Measurements from ENCODE around the gene RNU6-1.

The RNU6-1 gene

DNA sequence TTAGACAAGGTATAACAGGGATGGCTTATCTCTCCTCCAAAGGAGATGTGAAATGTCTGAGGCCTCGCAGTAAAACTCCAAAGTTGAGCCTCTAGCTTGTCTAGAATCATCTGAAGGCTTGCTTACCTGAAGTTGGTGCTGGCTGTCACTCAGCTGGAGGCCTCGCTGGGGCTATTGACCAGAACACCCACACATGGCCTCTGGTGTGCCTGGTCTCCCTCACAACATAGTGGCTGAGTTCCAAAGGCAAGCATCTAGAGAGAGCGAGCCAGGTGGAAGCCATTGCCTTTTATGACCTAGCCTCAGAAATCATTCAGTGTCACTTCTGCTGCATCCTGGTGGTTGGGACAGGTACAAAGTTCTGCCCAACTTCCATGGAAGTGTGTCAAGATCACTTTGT is 17.4 kb upstream of the RNU6-1 start:
- no peak for DNase-seq (ENCODE audit: low spot score)

DNA sequence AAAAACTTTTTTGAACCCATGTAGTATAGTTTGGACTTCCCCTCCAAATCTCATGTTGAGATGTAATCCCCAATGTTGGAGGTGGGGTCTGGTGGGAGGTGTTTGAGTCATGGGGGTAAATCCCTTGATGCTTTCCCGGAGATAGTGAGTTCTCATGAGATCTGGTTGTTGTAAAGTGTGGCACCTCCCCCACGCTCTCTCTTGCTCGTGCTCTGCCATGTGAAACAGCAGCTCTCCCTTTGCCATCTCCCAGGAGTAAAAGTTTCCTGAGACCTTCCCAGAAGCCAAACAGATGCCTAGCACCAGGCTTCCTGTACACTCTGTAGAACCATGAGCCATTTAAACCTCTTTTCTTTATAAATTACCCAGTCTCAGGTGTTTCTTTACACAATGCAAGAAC is 16.0 kb upstream of the RNU6-1 start:
- no peak for DNase-seq (ENCODE audit: low spot score)

DNA sequence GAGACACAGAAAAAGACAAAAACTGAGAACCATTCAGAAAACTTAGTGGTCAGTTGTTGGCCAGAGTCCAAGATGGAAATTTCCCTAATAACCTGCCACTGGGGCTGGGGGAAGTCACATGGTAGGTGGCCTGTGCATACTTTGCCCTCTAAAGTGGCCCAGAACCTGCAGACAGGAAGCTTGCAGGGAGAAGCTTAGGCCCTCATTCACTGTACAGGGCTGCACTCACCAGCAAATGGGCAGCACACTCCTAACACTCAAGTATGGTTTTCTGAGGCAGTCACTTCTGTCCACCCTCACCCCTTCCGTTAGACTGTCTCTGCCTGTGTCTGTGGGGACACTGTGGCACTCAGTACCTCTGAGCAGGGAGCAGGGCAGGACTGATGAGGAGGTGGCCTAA is 14.5 kb upstream of the RNU6-1 start:
- DNase-seq (ENCODE audit: low spot score): no peak

- no peak for DNase-seq (ENCODE audit: low spot score)
Measured at GRCh38 chr15:67853454-67853853, 13.6 kb upstream of the RNU6-1 start.

DNA sequence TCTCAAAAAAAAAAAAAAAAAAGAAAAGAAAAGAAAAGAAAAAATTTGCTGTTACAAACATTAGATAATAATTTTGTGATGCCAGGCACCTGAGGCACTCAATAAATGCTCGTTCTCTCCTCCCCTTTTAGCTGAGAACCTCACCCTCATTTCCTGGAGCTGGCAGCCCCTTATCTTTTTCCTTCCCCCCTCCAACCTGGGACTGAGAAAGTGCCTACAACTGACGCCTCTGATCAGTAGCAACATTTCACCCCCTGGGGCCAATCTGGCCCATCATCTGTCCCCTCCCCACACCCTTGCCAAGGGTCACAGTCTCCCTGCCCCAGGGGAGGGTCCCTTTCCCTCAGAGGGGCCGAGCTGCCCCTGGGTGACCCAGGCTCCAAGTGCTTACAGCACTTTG is 12.6 kb upstream of the RNU6-1 start:
- DNase-seq (ENCODE audit: low spot score): no peak

- no peak for DNase-seq (ENCODE audit: low spot score)
Measured at GRCh38 chr15:67850994-67851571, 11.2 kb upstream of the RNU6-1 start.

DNA sequence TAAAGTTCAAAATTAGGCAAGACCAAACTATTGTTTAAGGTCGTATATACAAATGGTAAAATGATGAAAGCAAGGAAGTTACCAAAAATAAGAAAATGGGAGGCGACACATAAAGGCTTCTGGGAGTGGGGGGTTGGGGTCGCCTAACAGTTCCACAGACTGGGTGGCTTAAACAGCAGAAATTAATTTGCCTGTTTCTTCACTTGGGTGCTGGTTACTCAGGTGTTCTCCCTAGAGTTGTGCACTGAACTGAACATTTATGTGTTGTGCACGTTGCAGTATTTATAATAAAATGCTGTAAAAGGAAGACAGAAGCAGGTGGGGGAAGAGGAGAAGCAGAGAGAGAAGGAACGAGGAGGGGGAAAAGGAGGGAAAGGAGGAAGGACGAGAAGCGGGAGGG is 10.5 kb upstream of the RNU6-1 start:
- DNase-seq (ENCODE audit: low spot score): no peak

DNA sequence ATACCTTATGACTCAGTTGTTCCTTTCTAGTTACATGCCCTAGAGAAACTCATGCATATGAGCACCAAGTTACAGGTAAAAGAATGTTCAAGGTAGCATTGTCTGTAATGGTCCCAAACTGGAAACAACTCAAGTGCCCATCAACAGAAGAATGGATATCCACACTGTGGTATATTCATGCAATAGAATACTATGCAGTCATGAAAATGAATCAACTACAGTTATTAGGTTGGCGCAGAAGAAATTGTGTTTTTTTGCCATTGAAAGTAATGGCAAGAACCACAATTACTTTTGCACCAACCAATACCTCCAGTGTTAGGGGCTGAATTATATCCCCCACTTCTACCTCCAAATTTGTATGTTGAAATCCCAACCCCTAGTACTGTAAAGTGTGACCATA is 9.7 kb upstream of the RNU6-1 start:
- DNase-seq (ENCODE audit: low spot score): no peak

DNA sequence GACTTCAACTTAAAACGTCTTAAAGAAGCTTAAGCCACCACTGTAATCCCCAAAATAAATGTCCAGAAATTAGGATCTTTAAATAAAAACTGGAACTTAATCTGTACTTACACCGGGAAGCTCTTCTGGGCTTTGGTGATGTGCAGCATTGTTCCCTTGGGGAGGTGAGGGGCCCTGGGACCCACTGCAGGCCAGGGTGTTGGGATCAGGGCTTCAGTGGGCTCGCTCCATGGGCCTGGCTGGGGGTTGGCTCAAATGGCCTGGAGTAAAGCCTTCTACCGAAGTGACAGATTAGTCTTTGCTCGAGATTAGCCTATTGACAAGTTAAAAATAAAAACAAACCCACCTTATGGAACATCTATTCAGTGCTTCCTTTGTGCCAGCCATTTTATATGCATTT is 6.1 kb upstream of the RNU6-1 start:
- no peak for DNase-seq (ENCODE audit: low spot score)

- DNase-seq (ENCODE audit: low spot score): peak; percentile 56
Measured at GRCh38 chr15:67843571-67844387, 3.9 kb upstream of the RNU6-1 start.

- no peak for DNase-seq (ENCODE audit: low spot score)
Measured at GRCh38 chr15:67843092-67843501, 3.3 kb upstream of the RNU6-1 start.

- no peak for DNase-seq (ENCODE audit: low spot score)
Measured at GRCh38 chr15:67841513-67841762, 1.6 kb upstream of the RNU6-1 start.

DNA sequence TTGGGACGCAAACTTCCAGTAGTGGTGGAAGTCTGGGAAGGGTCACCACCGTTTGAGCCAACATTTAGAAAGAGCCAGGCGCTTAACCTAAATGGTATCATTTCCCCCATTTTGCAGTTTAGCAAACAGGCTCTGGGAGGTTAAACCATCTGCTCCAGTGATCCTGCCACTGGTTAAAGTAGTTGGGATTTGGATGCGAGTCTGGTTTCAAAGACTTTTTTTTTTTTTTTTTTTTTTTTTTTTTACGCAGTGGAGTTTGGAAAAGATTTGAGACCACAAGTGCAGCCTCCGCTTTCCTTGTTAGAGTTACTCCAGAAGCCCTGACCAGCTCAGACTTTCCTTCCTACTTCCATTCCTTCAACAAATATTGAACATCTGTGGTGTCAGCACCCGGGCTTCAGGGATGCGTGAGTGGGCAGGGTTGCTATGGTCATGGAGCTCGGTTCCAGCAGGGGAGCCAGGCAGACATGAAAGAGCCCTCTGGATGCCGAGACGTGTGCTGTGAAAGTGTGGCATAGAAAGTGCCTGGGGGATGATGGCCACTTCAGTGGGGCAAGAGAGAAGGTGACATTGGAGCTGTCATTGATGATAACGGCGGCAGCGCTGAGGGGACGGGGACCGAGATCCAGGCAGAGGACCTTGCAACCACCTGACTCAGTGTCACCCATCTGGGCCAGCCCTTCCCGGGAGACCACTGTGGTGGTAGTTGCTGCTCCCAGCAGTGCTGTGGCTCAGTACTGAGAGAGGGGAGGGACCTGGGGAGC is 1.1 kb upstream of the RNU6-1 start:
- peak; percentile 55 for DNase-seq (ENCODE audit: low spot score)

DNA sequence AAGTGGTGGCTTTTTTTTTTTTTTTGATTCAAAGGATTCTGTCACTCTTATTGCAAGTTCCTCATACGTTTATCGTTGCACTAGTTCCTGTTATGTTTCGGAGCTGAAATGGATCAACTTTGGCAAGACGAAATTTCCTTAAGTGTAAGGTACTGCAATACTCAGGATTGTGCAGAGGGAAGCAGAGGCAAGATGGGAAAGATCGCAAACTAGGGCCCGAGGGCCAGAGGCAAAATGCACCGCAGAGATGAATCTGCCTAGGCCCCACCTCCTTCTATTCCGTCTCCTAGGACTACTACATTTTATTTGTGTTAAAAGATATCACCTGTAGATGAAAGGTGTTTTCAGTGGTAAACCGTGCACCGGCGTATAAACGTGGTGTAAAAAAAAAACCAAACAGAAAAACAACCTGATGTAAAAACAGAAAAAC is 331 bp downstream of the RNU6-1 start:
- peak; percentile 78 for DNase-seq (ENCODE audit: low spot score)

DNA sequence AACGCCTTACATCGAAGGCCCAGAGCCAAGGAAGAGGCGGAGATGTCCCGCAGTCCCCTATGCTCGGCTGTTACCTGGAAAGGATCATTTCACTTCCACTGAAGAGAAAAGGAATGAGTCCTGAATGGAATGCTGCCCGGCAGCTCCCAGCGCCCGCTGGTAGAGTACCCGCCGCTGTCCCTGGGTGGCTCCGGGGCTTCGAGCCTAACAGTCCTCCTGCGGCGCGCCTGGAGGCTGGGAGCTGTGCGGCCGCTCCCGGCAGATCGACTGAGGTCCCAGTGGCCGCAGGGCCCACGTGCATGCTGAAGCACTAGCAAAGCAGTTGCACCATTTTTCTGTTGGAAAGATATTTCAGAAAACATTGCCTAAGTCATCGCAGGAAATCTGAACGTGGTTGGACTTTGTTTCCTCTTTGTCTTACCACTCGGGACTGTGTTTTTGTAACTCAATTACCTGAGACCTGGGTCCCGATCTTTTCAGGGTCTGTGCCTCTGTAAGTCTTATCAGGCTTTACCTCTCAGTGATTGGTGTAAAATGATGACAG is 984 bp downstream of the RNU6-1 start:
- DNase-seq (ENCODE audit: low spot score): peak; percentile 82

DNA sequence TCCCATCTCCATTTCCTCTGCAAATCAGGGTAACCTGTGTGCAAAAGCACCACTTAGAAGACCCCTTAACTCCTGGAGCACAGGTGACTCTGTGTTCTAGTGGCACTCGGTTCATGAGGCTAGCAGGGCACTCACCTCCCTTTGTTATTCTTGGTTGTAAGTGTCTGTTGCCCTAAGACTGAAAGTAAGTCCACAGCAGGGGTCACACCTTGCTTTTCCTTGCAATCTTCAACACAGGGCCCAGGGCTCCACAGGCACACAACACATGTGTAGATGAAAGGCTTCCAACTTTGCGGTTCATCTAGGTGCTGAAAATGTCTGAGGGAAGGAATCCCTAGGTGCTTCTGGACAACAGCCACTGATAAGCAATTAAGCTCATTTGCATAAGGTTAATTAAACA is 2.9 kb downstream of the RNU6-1 start:
- DNase-seq (ENCODE audit: low spot score): no peak

- peak; percentile 32 for DNase-seq (ENCODE audit: low spot score)
Measured at GRCh38 chr15:67836477-67836876, 3.4 kb downstream of the RNU6-1 start.

DNA sequence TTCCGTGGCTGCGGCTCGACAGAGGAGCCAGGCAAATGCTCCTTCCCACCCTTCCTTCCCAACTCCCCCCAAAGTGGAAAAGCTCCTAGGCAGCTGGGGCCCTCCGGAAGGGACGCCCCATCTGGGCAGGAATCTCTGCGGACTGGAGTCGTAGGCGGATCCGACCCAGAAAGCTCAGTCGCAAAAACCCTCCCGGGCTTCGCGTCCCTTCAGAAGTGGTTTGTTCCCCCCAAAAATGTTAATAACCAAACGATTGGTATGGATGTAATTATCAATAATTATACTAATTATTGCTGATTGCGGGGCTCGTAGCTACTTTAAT is 3.8 kb downstream of the RNU6-1 start:
- no peak for DNase-seq (ENCODE audit: low spot score)

GRCh38 chr15:67835297-67836133 is 4.3 kb downstream of the RNU6-1 start:
- no peak for DNase-seq (ENCODE audit: low spot score)

GRCh38 chr15:67834581-67835296 is 5.1 kb downstream of the RNU6-1 start:
- DNase-seq (ENCODE audit: low spot score): no peak

- DNase-seq (ENCODE audit: low spot score): no peak
Measured at GRCh38 chr15:67833710-67834511, 5.9 kb downstream of the RNU6-1 start.

Measured in SW480 (cell line).